HG02943 (cell line): Measurements from ENCODE around the gene TOMM34.

Source experiments
- ATAC-seq: cut with Tn5 transposase; IDR thresholded peaks from one replicate; pipeline ENCODE4 v1.9.1; 2021; ENCODE audit warnings: mild to moderate bottlenecking, low read depth, moderate library complexity; ENCODE audit not compliant: unreplicated experiment

The TOMM34 gene

GRCh38 chr20:44936510-44936909 is 23.7 kb downstream of the TOMM34 start:
- no peak for ATAC-seq

- no peak for ATAC-seq
These were observed 27.3 kb downstream of the TOMM34 start for GRCh38 chr20:44932916-44933315.

GRCh38 chr20:44931911-44932310 is 28.3 kb downstream of the TOMM34 start:
- no peak for ATAC-seq

GRCh38 chr20:44930517-44931168 is 29.6 kb downstream of the TOMM34 start:
- ATAC-seq, result no peak

GRCh38 chr20:44928595-44928994 is 31.6 kb downstream of the TOMM34 start:
- no peak for ATAC-seq

- no peak for ATAC-seq
These were observed 35.7 kb downstream of the TOMM34 start for GRCh38 chr20:44924541-44924940.

GRCh38 chr20:44921447-44921846 is 38.8 kb downstream of the TOMM34 start:
- no peak for ATAC-seq

GRCh38 chr20:44918761-44919160 is 41.4 kb downstream of the TOMM34 start:
- no peak for ATAC-seq

GRCh38 chr20:44918342-44918741 is 41.9 kb downstream of the TOMM34 start:
- no peak for ATAC-seq

GRCh38 chr20:44917399-44917798 is 42.8 kb downstream of the TOMM34 start:
- ATAC-seq, result no peak

- ATAC-seq, result no peak
These were observed 43.6 kb downstream of the TOMM34 start for GRCh38 chr20:44916586-44916985.

GRCh38 chr20:44914924-44915323 is 45.3 kb downstream of the TOMM34 start:
- ATAC-seq, result no peak

GRCh38 chr20:44912189-44912588 is 48.0 kb downstream of the TOMM34 start:
- no peak for ATAC-seq

- no peak for ATAC-seq
These were observed 48.8 kb downstream of the TOMM34 start for GRCh38 chr20:44911264-44911921.

- ATAC-seq, result no peak
These were observed 49.4 kb downstream of the TOMM34 start for GRCh38 chr20:44910690-44911262.

GRCh38 chr20:44909872-44910689 is 50.1 kb downstream of the TOMM34 start, which contains the start of gene PABPC1L:
PABPC1L (plus strand) TSS chr20:44910060; CDS start chr20:44910144, 84 bp downstream.
- ATAC-seq, result no peak

- no peak for ATAC-seq
These were observed 51.0 kb downstream of the TOMM34 start for GRCh38 chr20:44908987-44909871.

- ATAC-seq, result no peak
These were observed 55.8 kb downstream of the TOMM34 start for GRCh38 chr20:44904377-44904776.

GRCh38 chr20:44901974-44902373 is 58.2 kb downstream of the TOMM34 start:
- ATAC-seq, result no peak

GRCh38 chr20:44900231-44900854 is 59.9 kb downstream of the TOMM34 start:
- no peak for ATAC-seq
